Body of pancreas (tissue), 4 donors: Measurements from ENCODE around the gene ELP1. TPM values are rescaled to one million over a fixed set of nuclear protein-coding genes. Genes with fewer than 3 reads are reported as not detected.
"Not testable (repeated sequence)": the region's sequence is repeated elsewhere in the genome, so short reads cannot be mapped to it uniquely, and the experiment has no call there.

Experiments used
- ATAC-seq: fragments of 150-250 bp; one replicate; pipeline ENCODE4 v1.9.1; 2016
- DNase-seq, 4 donors: peaks; one replicate each; pipeline ENCODE4 v3.0.0-alpha.2; 2019
- H3K27ac ChIP-seq, 4 donors: fragments of 200-600 bp; sonication (generic); 1 replicate in 3 of 4; 2 replicates in 1 of 4; pipeline versions ENCODE4 v1.5.1 to v1.6.1; 2016 to 2019; ENCODE audit warnings: mild to moderate bottlenecking in 1 of 4, mixed read lengths in 1 of 4, moderate library complexity in 1 of 4
- H3K27me3 ChIP-seq, 2 donors: fragments of 200-600 bp; sonication (generic); one replicate each; pipeline ENCODE4 v1.6.0; 2016; ENCODE audit warnings: mild to moderate bottlenecking in 1 of 2
- H3K36me3 ChIP-seq, 2 donors: fragments of 200-600 bp; sonication (generic); replicated peaks in 1 of 2; 2 replicates each; pipeline ENCODE4 v1.5.1; 2016; ENCODE audit warnings: low read depth in 2 of 2; ENCODE audit not compliant: insufficient read depth in 1 of 2
- H3K4me1 ChIP-seq: fragments of 200-600 bp; sonication (generic); one replicate; pipeline ENCODE4 v1.6.0; 2016
- H3K4me3 ChIP-seq, 2 donors: fragments of 200-600 bp; sonication (generic); 1 replicate in 1 of 2; 2 replicates in 1 of 2; pipeline ENCODE4 v1.5.1; 2016 to 2019
- H3K9me3 ChIP-seq, 3 donors: fragments of 200-600 bp; sonication (generic); 1 replicate in 2 of 3; 2 replicates in 1 of 3; pipeline ENCODE4 v1.5.1; 2016
- POLR2A ChIP-seq, 3 donors: fragments of 450-650 bp; IDR thresholded peaks; one replicate each; pipeline ENCODE4 v1.6.1; 2016; ENCODE audit warnings: antibody characterized with exemption in 3 of 3, mild to moderate bottlenecking in 2 of 3
- WGBS, 2 donors: methylation state at CpG; one replicate each; pipeline ENCODE4 v1.1.5; 2017; 5-methylcytosine and 5-hydroxymethylcytosine counted together
- intact Hi-C: fragments of 100-400 bp; cut with DNase I; formaldehyde crosslinking; loops from one replicate; pipeline ENCODE4 v1.15.1; 2023
- total RNA-seq, 2 donors: library from RNA; depleted of rRNA; stranded (reverse); fragments of >200 nt; gene quantifications; one replicate each; pipeline ENCODE4 v1.1.0, GENCODE V29; 2016
- TF ChIP-seq, protein P1 (sequence below), 7 experiments: fragments of 450-650 bp in 4 of 7; fragments of 200-600 bp in 3 of 7; sonication (generic) in 3 of 7; IDR thresholded peaks; one replicate each; pipeline ENCODE4 v1.5.1; 2016 to 2019; ENCODE audit warnings: antibody characterized with exemption in 7 of 7

The ELP1 gene
- total RNA-seq, 2 donors from 2014 or later: 14.5 to 18.2 TPM

DNA sequence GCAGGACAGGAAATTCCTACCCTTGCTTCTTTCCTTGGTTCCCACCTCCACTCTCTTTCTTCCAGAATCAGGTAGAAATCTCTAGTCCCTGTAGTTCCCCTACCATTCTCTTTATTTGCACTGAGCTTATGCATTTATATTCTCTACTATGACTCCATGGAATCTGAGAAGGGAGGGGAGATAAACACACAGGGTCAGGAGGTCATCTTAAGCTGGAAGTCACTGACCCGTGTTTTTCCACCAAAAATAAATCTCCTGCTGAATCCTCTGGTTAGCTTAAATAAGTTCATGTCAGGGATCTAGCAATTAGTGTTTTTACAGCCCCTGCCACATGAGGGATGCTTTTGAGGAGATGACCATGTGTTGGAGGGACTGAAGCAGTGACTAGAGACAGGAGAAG, 81.8 kb downstream of the ELP1 start:
- intact Hi-C loops: no loop called here
- Histone ChIP-seq H3K4me1 (no peaks in the 10 kb centered on the region), H3K9me3 (no peaks in the 10 kb centered on the region), H3K27ac (no peak overlapping the region), H3K36me3 (no peaks in the 10 kb centered on the region), H3K27me3 (no peaks in the 10 kb centered on the region), H3K4me3 (no peak overlapping the region)
- DNase-seq: no peak
- WGBS, 2 donors: 6 to 16% methylated on average over 1 of the region's 1 CpG
- TF ChIP-seq, protein P1, sequence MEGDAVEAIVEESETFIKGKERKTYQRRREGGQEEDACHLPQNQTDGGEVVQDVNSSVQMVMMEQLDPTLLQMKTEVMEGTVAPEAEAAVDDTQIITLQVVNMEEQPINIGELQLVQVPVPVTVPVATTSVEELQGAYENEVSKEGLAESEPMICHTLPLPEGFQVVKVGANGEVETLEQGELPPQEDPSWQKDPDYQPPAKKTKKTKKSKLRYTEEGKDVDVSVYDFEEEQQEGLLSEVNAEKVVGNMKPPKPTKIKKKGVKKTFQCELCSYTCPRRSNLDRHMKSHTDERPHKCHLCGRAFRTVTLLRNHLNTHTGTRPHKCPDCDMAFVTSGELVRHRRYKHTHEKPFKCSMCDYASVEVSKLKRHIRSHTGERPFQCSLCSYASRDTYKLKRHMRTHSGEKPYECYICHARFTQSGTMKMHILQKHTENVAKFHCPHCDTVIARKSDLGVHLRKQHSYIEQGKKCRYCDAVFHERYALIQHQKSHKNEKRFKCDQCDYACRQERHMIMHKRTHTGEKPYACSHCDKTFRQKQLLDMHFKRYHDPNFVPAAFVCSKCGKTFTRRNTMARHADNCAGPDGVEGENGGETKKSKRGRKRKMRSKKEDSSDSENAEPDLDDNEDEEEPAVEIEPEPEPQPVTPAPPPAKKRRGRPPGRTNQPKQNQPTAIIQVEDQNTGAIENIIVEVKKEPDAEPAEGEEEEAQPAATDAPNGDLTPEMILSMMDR (IDR thresholded peaks at IDR 0.05): no peak
- TF ChIP-seq POLR2A (IDR thresholded peaks at IDR 0.05): no peak
- no peak for ATAC-seq

DNA sequence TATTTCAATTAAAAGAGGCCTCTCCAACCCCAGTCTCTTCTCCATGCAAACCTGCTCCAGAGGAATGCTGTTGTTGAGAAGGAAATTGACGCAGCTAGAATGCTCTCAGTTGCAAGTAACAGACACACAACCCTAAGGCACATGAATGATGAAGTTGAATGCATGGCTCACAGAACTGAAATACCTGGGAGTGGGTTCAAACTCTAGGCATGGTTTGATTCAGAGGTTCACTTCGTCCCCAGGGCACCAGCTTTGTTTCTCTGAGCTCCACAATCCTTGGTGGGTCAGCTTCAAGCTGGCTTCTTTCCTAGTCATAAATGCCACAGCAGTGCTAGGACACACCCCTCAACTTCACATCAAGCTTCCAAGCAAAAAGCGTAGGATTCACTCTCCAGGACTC, 82.8 kb downstream of the ELP1 start:
- intact Hi-C loops: no loop called here
- Histone ChIP-seq H3K9me3 (no peaks in the 10 kb centered on the region), H3K36me3 (no peaks in the 10 kb centered on the region), H3K27ac (no peak overlapping the region), H3K4me1 (no peaks in the 10 kb centered on the region), H3K27me3 (no peaks in the 10 kb centered on the region), H3K4me3 (no peak overlapping the region)
- WGBS, 2 donors: 58 to 66% methylated on average over 3 of the region's 3 CpGs
- ATAC-seq: no peak
- TF ChIP-seq, protein P1 (IDR thresholded peaks at IDR 0.05): no peak
- TF ChIP-seq POLR2A (IDR thresholded peaks at IDR 0.05): no peak
- no peak for DNase-seq

DNA sequence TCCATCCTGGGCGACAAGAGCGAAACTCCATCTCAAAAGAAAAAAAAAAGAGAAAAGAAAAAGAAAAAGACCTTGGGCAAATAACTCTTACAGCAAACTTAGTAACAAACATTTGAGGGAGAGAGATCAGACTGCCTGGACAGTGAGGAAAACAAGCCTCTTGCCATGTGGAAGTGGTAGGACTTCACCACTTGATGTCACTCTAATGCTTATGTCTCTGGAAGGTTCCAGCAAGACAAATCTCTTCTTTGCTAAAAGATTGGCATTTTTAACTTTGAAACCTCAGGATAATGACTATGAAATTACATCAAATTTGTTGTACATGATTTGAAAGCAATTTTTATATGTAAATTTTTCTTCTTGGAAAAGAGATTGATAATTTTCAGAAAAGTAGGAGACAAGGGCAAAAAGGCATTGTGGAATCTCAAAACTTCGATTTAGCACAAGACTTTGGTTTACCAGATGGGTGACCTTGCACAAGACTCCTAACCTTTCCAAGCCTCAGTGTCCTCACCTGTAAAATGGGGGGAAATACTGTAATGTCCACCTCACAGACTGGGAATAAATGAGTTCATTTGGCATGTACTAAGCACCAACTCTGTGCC, 83.5 kb downstream of the ELP1 start:
- Histone ChIP-seq H3K36me3 (no peaks in the 10 kb centered on the region), H3K27ac (no peak overlapping the region), H3K4me3 (no peak overlapping the region), H3K4me1 (no peaks in the 10 kb centered on the region), H3K27me3 (no peaks in the 10 kb centered on the region), H3K9me3 (no peaks in the 10 kb centered on the region)
- DNase-seq (no peak), ATAC-seq (no peak)
- TF ChIP-seq, protein P1 (IDR thresholded peaks at IDR 0.05): peak in 4 of 7 experiments; percentile 13 to 22 (median 19)
- TF ChIP-seq POLR2A (IDR thresholded peaks at IDR 0.05): no peak
- WGBS, 2 donors: 86 to 88% methylated on average over 3 of the region's 3 CpGs
- intact Hi-C loops: no loop called here

DNA sequence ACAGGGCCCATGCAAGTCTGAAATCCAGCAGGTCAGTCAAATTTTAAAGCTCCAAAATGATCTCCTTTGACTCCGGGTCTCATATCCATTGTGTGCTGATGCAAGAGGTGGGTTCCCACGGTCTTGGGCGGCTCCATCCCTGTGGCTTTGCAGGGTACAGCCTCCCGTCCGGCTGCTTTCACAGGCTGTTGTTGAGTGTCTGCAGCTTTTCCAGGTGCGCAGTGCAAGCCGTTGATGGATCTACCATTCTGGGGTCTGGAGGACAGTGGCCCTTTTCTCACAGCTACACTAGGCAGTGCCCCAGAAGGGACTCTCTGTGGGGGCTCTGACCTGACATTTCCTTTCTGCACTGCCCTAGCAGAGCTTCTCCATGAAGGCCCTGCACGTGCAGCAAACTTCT, 85.6 kb downstream of the ELP1 start:
- H3K27me3 ChIP-seq, H3K4me1 ChIP-seq, H3K36me3 ChIP-seq, H3K27ac ChIP-seq, intact Hi-C loops, H3K4me3 ChIP-seq, H3K9me3 ChIP-seq, ATAC-seq, DNase-seq: not testable (repeated sequence)
- 85 to 87% methylated on average over 4 to 8 of the region's 8 CpGs for WGBS, 2 donors

DNA sequence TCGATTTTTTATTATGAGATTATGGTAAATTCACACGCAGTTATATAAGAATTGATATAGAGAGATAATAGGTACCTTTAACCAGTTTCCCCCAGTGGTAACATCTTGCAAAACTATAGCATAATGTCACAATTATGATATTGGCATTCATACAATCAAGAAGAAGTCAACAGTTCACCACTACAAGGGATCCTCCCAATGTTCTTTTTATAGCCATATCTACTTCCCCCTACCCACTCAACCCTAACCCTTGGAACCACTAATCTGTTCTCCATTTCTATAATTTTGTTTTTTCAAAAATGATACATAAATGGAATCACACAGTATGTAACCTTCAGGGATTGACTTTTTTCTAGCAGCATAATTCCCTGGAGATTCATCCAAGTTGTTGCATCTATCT, 88.0 kb downstream of the ELP1 start:
- no peak for DNase-seq
- 61 to 66% methylated on average over 2 of the region's 2 CpGs for WGBS, 2 donors
- H3K4me3 ChIP-seq: no peak overlapping the region
- H3K4me1 ChIP-seq: no peaks in the 10 kb centered on the region
- TF ChIP-seq, protein P1 (IDR thresholded peaks at IDR 0.05): no peak
- ATAC-seq: no peak
- no peaks in the 10 kb centered on the region for H3K27me3 ChIP-seq
- no peak overlapping the region for H3K27ac ChIP-seq
- no peaks in the 10 kb centered on the region for H3K9me3 ChIP-seq
- intact Hi-C loops: no loop called here
- H3K36me3 ChIP-seq: no peaks in the 10 kb centered on the region
